ENCODE measurements around the gene IGHMBP2. TPM values are rescaled to one million over a fixed set of nuclear protein-coding genes. Genes with fewer than 3 reads are reported as not detected.

The IGHMBP2 gene
- total RNA-seq, 1 donor from 2014 or later = 18.1 TPM

GRCh38 chr11:68868221-68868835, 35.4 kb upstream of the IGHMBP2 start:
- H3K27me3 Mint-ChIP-seq (ENCODE audit: low read depth) = peaks cover 2% of the 10 kb centered on the region
- H3K27ac Mint-ChIP-seq (ENCODE audit: unreplicated experiment) = no peak overlapping the region
- peaks cover 7% of the 10 kb centered on the region for H3K9me3 Mint-ChIP-seq (ENCODE audit: low read depth)

GRCh38 chr11:68870470-68870869, 33.2 kb upstream of the IGHMBP2 start:
- H3K27me3 Mint-ChIP-seq (ENCODE audit: low read depth) = peaks cover 2% of the 10 kb centered on the region
- H3K27ac Mint-ChIP-seq (ENCODE audit: unreplicated experiment) = peak overlapping the region; percentile 23
- peak overlapping the region; percentile 76 for H3K4me3 Mint-ChIP-seq (ENCODE audit: unreplicated experiment)
- no peaks in the 10 kb centered on the region for H3K36me3 Mint-ChIP-seq (ENCODE audit: low read depth)
- no peaks in the 10 kb centered on the region for H3K9me3 Mint-ChIP-seq (ENCODE audit: low read depth)
- H3K4me1 Mint-ChIP-seq (ENCODE audit: low read depth) = peaks cover 56% of the 10 kb centered on the region
- TF ChIP-seq CTCF (IDR thresholded peaks at IDR 0.05) = peak; percentile 56
- no peak for DNase-seq (ENCODE audit: low spot score)

More at GRCh38 chr11:68868221-68868835, 35.4 kb upstream of the IGHMBP2 start:
- no peaks in the 10 kb centered on the region for H3K36me3 Mint-ChIP-seq (ENCODE audit: low read depth)
- TF ChIP-seq CTCF (IDR thresholded peaks at IDR 0.05) = no peak
- peaks cover 42% of the 10 kb centered on the region for H3K4me1 Mint-ChIP-seq (ENCODE audit: low read depth)
- peak; percentile 59 for DNase-seq (ENCODE audit: low spot score)
- no peak overlapping the region for H3K4me3 Mint-ChIP-seq (ENCODE audit: unreplicated experiment)

GRCh38 chr11:68872216-68873003, 31.3 kb upstream of the IGHMBP2 start:
- H3K4me1 Mint-ChIP-seq (ENCODE audit: low read depth) = peaks cover 56% of the 10 kb centered on the region
- H3K4me3 Mint-ChIP-seq (ENCODE audit: unreplicated experiment) = no peak overlapping the region
- peaks cover 2% of the 10 kb centered on the region for H3K27me3 Mint-ChIP-seq (ENCODE audit: low read depth)
- no peaks in the 10 kb centered on the region for H3K36me3 Mint-ChIP-seq (ENCODE audit: low read depth)
- TF ChIP-seq CTCF (IDR thresholded peaks at IDR 0.05) = no peak
- DNase-seq (ENCODE audit: low spot score) = no peak
- peak overlapping the region; percentile 69 for H3K27ac Mint-ChIP-seq (ENCODE audit: unreplicated experiment)
- H3K9me3 Mint-ChIP-seq (ENCODE audit: low read depth) = no peaks in the 10 kb centered on the region

- H3K36me3 Mint-ChIP-seq (ENCODE audit: low read depth) = peaks cover 2% of the 10 kb centered on the region
- no peak for DNase-seq (ENCODE audit: low spot score)
- H3K27me3 Mint-ChIP-seq (ENCODE audit: low read depth) = no peaks in the 10 kb centered on the region
- no peak overlapping the region for H3K27ac Mint-ChIP-seq (ENCODE audit: unreplicated experiment)
- H3K4me3 Mint-ChIP-seq (ENCODE audit: unreplicated experiment) = no peak overlapping the region
- H3K4me1 Mint-ChIP-seq (ENCODE audit: low read depth) = peaks cover 21% of the 10 kb centered on the region
- H3K9me3 Mint-ChIP-seq (ENCODE audit: low read depth) = no peaks in the 10 kb centered on the region
- no peak for TF ChIP-seq CTCF (IDR thresholded peaks at IDR 0.05)
Observed at GRCh38 chr11:68878022-68878421, 25.7 kb upstream of the IGHMBP2 start.

GRCh38 chr11:68880851-68881250, 22.8 kb upstream of the IGHMBP2 start:
- no peak overlapping the region for H3K27ac Mint-ChIP-seq (ENCODE audit: unreplicated experiment)
- H3K27me3 Mint-ChIP-seq (ENCODE audit: low read depth) = no peaks in the 10 kb centered on the region
- DNase-seq (ENCODE audit: low spot score) = no peak
- H3K36me3 Mint-ChIP-seq (ENCODE audit: low read depth) = peaks cover 2% of the 10 kb centered on the region
- H3K4me3 Mint-ChIP-seq (ENCODE audit: unreplicated experiment) = no peak overlapping the region
- peaks cover under 1% of the 10 kb centered on the region for H3K4me1 Mint-ChIP-seq (ENCODE audit: low read depth)
- no peaks in the 10 kb centered on the region for H3K9me3 Mint-ChIP-seq (ENCODE audit: low read depth)
- no peak for TF ChIP-seq CTCF (IDR thresholded peaks at IDR 0.05)
